Smooth muscle cell (in vitro differentiated cells): ENCODE measurements around the gene RPL27A. TPM values are rescaled to one million over a fixed set of nuclear protein-coding genes. Genes with fewer than 3 reads are reported as not detected.

Experiments used
- DNase-seq: peaks from one replicate; lab custom pipeline; 2025; ENCODE audit not compliant: unreplicated experiment; lab: John Stamatoyannopoulos, UW
- H2AFZ ChIP-seq: fragments of 200-600 bp; sonication (generic); 2 replicates; pipeline ENCODE4 v1.6.0; 2016; ENCODE audit warnings: antibody characterized with exemption, low read depth, mild to moderate bottlenecking
- H3F3A ChIP-seq: fragments of 200-600 bp; sonication (generic); 2 replicates; pipeline ENCODE4 v1.6.0; 2017; ENCODE audit warnings: antibody characterized with exemption, low read depth
- H3K27ac ChIP-seq: fragments of 200-600 bp; sonication (generic); 2 replicates; pipeline ENCODE4 v1.5.1; 2016; ENCODE audit warnings: low read depth, mild to moderate bottlenecking
- H3K27me3 ChIP-seq: fragments of 200-600 bp; sonication (generic); 2 replicates; pipeline ENCODE4 v1.6.1; 2016; ENCODE audit warnings: low read depth, mild to moderate bottlenecking
- H3K36me3 ChIP-seq: fragments of 200-600 bp; sonication (generic); 2 replicates; pipeline ENCODE4 v1.5.1; 2016; ENCODE audit warnings: low read depth
- H3K4me1 ChIP-seq: fragments of 200-600 bp; sonication (generic); 2 replicates; pipeline ENCODE4 v1.5.1; 2016; ENCODE audit warnings: low read depth
- H3K4me2 ChIP-seq: fragments of 200-600 bp; sonication (generic); 2 replicates; pipeline ENCODE4 v1.6.0; 2016; ENCODE audit warnings: mild to moderate bottlenecking
- H3K4me3 ChIP-seq: fragments of 200-600 bp; sonication (generic); 2 replicates; pipeline ENCODE4 v1.5.1; 2016; ENCODE audit warnings: mild to moderate bottlenecking
- H3K79me2 ChIP-seq: fragments of 200-600 bp; sonication (generic); 2 replicates; pipeline ENCODE4 v1.6.0; 2016; ENCODE audit warnings: low read depth, mild to moderate bottlenecking
- H3K9ac ChIP-seq: fragments of 200-600 bp; sonication (generic); 2 replicates; pipeline ENCODE4 v1.6.0; 2016; ENCODE audit warnings: low read depth
- H3K9me3 ChIP-seq: fragments of 200-600 bp; sonication (generic); replicated peaks from 2 replicates; pipeline ENCODE4 v1.5.1; 2016; ENCODE audit warnings: low read depth
- H4K20me1 ChIP-seq: fragments of 200-600 bp; sonication (generic); 2 replicates; pipeline ENCODE4 v1.6.0; 2016; ENCODE audit warnings: low read depth
- CTCF ChIP-seq: fragments of 200-600 bp; sonication (generic); IDR thresholded peaks from 2 replicates; pipeline ENCODE4 v1.5.1; 2017; ENCODE audit warnings: borderline replicate concordance, mild to moderate bottlenecking, antibody characterized with exemption; ENCODE audit not compliant: insufficient read depth, poor library complexity, severe bottlenecking
- WGBS: methylation state at CpG from one replicate; pipeline ENCODE4 v1.1.7; 2016; ENCODE audit warnings: low lambda C conversion rate; 5-methylcytosine and 5-hydroxymethylcytosine counted together
- polyA plus RNA-seq: library from polyadenylated mRNA; unstranded; fragments of >200 nt; fragmentation: Nextera tagmentation; extraction: Ambion mirVana; gene quantifications from 2 replicates; pipeline ENCODE4 v1.2.1, GENCODE V29; 2016
- total RNA-seq: library from RNA; depleted of rRNA; stranded (reverse); fragments of >200 nt; gene quantifications from 2 replicates; pipeline ENCODE4 v1.2.3, GENCODE V29; 2014

RPL27A gene
- total and polyA plus RNA-seq, 2 experiments from 2014 or later, result 817 to 1,140 TPM

DNA sequence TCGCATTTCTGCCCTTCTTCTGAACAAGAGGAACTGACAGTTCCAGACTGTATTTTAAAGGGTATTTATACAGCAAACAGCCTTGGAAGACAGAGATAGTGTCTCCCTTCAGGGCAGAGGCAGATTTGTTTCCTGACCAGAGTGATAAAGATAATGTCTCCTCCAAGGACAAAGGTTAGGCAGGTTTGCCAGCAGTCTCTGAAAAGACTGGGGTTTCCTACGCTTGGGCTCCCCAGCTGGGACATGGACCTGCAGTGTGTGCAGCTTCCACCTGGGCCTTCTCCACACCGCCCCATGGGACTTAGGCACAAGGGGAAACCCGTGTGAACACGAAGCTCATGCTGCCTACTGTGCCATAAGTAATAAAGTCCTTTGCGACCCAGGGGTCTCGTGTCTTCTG is 42.1 kb downstream of the RPL27A start:
- Histone ChIP-seq H3K36me3 (peaks cover 4% of the 10 kb centered on the region), H3F3A (peaks cover 37% of the 10 kb centered on the region), H3K27ac (peak overlapping the region; percentile 98), H3K4me2 (no peak overlapping the region), H3K79me2 (peaks cover 30% of the 10 kb centered on the region), H3K27me3 (no peaks in the 10 kb centered on the region), H3K4me1 (peaks cover 40% of the 10 kb centered on the region), H4K20me1 (peaks cover 57% of the 10 kb centered on the region), H3K9me3 (no peaks in the 10 kb centered on the region), H3K9ac (no peak overlapping the region), H3K4me3 (no peak overlapping the region), H2AFZ (no peak overlapping the region)
- TF ChIP-seq CTCF, result no peak
- no peak for DNase-seq
- 92% methylated on average over 7 of the region's 7 CpGs for WGBS

DNA sequence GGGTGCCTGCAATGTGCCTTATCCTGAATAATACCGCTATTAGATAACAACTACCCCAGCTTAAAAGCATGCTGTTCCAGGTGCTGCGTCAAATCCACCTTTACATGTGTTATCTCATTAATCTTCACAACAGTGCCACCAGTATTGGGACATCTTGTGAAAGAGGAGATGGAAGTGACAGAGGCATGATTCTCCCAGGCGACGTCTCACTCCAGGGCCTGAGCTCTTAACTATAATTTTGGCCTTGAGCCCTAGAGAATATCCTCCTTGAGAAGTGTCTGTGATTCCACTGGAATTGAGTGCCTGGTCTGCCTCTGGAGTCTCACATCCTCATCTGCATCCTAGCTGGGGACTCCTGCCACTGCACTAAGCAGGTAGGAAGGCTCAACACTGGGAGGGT is 43.8 kb downstream of the RPL27A start:
- Histone ChIP-seq H3K9ac (no peak overlapping the region), H3K4me3 (no peak overlapping the region), H4K20me1 (peaks cover 75% of the 10 kb centered on the region), H3K27ac (no peak overlapping the region), H3K4me2 (no peak overlapping the region), H3K27me3 (no peaks in the 10 kb centered on the region), H3K36me3 (peaks cover 4% of the 10 kb centered on the region), H3K4me1 (peaks cover 23% of the 10 kb centered on the region), H3K9me3 (no peaks in the 10 kb centered on the region), H3F3A (peaks cover 25% of the 10 kb centered on the region), H2AFZ (no peak overlapping the region), H3K79me2 (peaks cover 41% of the 10 kb centered on the region)
- 92% methylated on average over 4 of the region's 4 CpGs for WGBS
- TF ChIP-seq CTCF, result no peak
- no peak for DNase-seq

- H3K27me3 ChIP-seq, result no peaks in the 10 kb centered on the region
- H3K9ac ChIP-seq, result no peak overlapping the region
- H3K79me2 ChIP-seq, result peaks cover 53% of the 10 kb centered on the region
- H3K4me3 ChIP-seq, result no peak overlapping the region
- no peak for DNase-seq
- peaks cover 15% of the 10 kb centered on the region for H3F3A ChIP-seq
- no peak overlapping the region for H2AFZ ChIP-seq
- WGBS, result 16% methylated on average over 4 of the region's 4 CpGs
- H3K4me2 ChIP-seq, result peak overlapping the region; percentile 55
- peaks cover 16% of the 10 kb centered on the region for H3K4me1 ChIP-seq
- H3K36me3 ChIP-seq, result peaks cover 4% of the 10 kb centered on the region
- no peaks in the 10 kb centered on the region for H3K9me3 ChIP-seq
- peaks cover 90% of the 10 kb centered on the region for H4K20me1 ChIP-seq
- peak overlapping the region; percentile 40 for H3K27ac ChIP-seq
- no peak for TF ChIP-seq CTCF
Observed at GRCh38 chr11:8728563-8728962, 46.0 kb downstream of the RPL27A start.

- Histone ChIP-seq H3K79me2 (peaks cover 58% of the 10 kb centered on the region), H2AFZ (no peak overlapping the region), H3F3A (peaks cover 15% of the 10 kb centered on the region), H3K9me3 (no peaks in the 10 kb centered on the region), H3K4me1 (peaks cover 16% of the 10 kb centered on the region), H4K20me1 (peaks cover 95% of the 10 kb centered on the region), H3K27ac (peak overlapping the region; percentile 40), H3K27me3 (no peaks in the 10 kb centered on the region), H3K36me3 (peaks cover 4% of the 10 kb centered on the region), H3K4me3 (no peak overlapping the region), H3K4me2 (peak overlapping the region; percentile 55), H3K9ac (no peak overlapping the region)
- no peak for DNase-seq
- TF ChIP-seq CTCF, result no peak
- WGBS, result 77% methylated on average over 6 of the region's 6 CpGs
Observed at GRCh38 chr11:8729067-8729466, 46.5 kb downstream of the RPL27A start.
